Urinary bladder (tissue), 4 donors: ENCODE results near the gene VPS35L. TPM values are rescaled to one million over a fixed set of nuclear protein-coding genes. Genes with fewer than 3 reads are reported as not detected.

ENCODE experiments used
- DNase-seq: peaks from one replicate; pipeline ENCODE4 v3.0.0-alpha.2; 2015; ENCODE audit errors: extremely low spot score
- H3K27ac ChIP-seq: one replicate; pipeline ENCODE4 v1.5.1; 2013; ENCODE audit warnings: low read depth, mild to moderate bottlenecking, moderate library complexity
- H3K36me3 ChIP-seq: one replicate; pipeline ENCODE4 v1.6.1; 2013; ENCODE audit warnings: mild to moderate bottlenecking, moderate library complexity; ENCODE audit not compliant: insufficient read depth
- H3K4me1 ChIP-seq: one replicate; pipeline ENCODE4 v1.6.1; 2013; ENCODE audit warnings: mild to moderate bottlenecking, moderate library complexity; ENCODE audit not compliant: insufficient read depth
- H3K4me3 ChIP-seq: one replicate; pipeline ENCODE4 v1.5.1; 2013; ENCODE audit warnings: low read depth, low read length
- WGBS: extraction: QIAGEN DNeasy Blood & Tissue Kit; methylation state at CpG from one replicate; pipeline ENCODE4 v1.1.7; 2013; 5-methylcytosine and 5-hydroxymethylcytosine counted together
- polyA plus RNA-seq: library from polyadenylated mRNA; stranded (reverse); fragments of 200-250 nt; gene quantifications from one replicate; pipeline ENCODE4 v1.2.3, GENCODE V29; 2013
- total RNA-seq: library from RNA; depleted of rRNA; stranded (reverse); fragments of >200 nt; gene quantifications from one replicate; pipeline ENCODE4 v1.2.3, GENCODE V29; 2014
- donor health status: healthy with polysubstance abuse.
- donor health status: healthy.

VPS35L gene
- total and polyA plus RNA-seq, 2 donors, result 33.8 to 46.3 TPM

- Histone ChIP-seq H3K4me1 (no peaks in the 10 kb centered on the region), H3K4me3 (no peak overlapping the region), H3K36me3 (no peaks in the 10 kb centered on the region), H3K27ac (peak overlapping the region; percentile 72)
- 76% methylated on average over 18 of the region's 18 CpGs for WGBS
- no peak for DNase-seq
Observed at GRCh38 chr16:19704321-19705145, 149.0 kb downstream of the VPS35L start.

DNA sequence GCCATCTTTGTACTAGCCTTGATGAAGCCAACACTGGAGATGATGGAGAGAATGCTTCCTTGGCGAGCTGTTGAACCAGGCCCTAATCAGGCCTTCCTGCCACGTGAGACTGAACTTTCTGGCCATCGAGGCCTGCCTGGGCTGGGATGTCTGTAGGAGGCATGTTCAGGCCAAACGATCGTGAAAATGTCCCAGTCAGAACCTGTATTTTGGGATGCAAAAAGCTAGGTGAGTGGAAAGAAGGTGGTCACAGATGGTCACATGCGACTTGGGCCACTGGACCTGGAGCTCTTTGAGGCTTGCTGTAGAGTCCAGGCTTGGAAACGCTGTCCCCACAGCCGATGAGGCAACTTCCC, 149.6 kb downstream of the VPS35L start:
- DNase-seq, result no peak
- peak overlapping the region; percentile 72 for H3K27ac ChIP-seq
- no peaks in the 10 kb centered on the region for H3K4me1 ChIP-seq
- H3K4me3 ChIP-seq, result no peak overlapping the region
- no peaks in the 10 kb centered on the region for H3K36me3 ChIP-seq
- 94% methylated on average over 8 of the region's 8 CpGs for WGBS

- Histone ChIP-seq H3K27ac (no peak overlapping the region), H3K36me3 (no peaks in the 10 kb centered on the region), H3K4me1 (no peaks in the 10 kb centered on the region), H3K4me3 (no peak overlapping the region)
- no peak for DNase-seq
- 83% methylated on average over 5 of the region's 5 CpGs for WGBS
Observed at GRCh38 chr16:19705843-19706242, 150.3 kb downstream of the VPS35L start.

DNA sequence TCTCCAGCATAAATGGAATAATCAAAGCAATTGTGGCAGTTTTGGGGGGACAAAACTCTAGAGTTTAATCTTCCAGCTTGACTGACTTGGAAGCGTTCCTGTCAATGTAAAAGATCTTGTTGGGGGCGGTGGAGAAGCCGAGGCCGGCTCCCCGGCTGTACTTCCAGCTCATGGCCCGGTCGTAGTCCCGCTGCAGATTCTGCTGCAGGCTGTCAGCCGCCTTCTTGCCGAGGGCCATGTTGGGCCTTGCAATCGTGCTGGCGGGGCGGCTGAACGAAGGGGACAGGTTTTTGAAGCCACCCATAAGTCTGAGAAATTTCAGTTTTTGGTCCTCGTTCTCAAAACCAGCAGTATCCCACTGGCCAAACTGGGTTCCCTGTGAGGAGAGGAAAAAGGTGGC, 151.3 kb downstream of the VPS35L start:
- no peak overlapping the region for H3K27ac ChIP-seq
- 94% methylated on average over 15 of the region's 15 CpGs for WGBS
- no peak overlapping the region for H3K4me3 ChIP-seq
- no peak for DNase-seq
- H3K36me3 ChIP-seq, result no peaks in the 10 kb centered on the region
- no peaks in the 10 kb centered on the region for H3K4me1 ChIP-seq

GRCh38 chr16:19707569-19708295, 152.2 kb downstream of the VPS35L start:
- H3K27ac ChIP-seq, result no peak overlapping the region
- 86% methylated on average over 22 of the region's 22 CpGs for WGBS
- DNase-seq, result no peak

GRCh38 chr16:19708296-19709205, 153.0 kb downstream of the VPS35L start:
- Histone ChIP-seq H3K36me3 (no peaks in the 10 kb centered on the region), H3K4me1 (no peaks in the 10 kb centered on the region), H3K4me3 (no peak overlapping the region), H3K27ac (no peak overlapping the region)
- no peak for DNase-seq
- 79% methylated on average over 18 of the region's 18 CpGs for WGBS

More at GRCh38 chr16:19707569-19708295, 152.2 kb downstream of the VPS35L start:
- Histone ChIP-seq H3K36me3 (no peaks in the 10 kb centered on the region), H3K4me1 (no peaks in the 10 kb centered on the region), H3K4me3 (no peak overlapping the region)

- 92% methylated on average over 22 of the region's 22 CpGs for WGBS
- Histone ChIP-seq H3K4me1 (no peaks in the 10 kb centered on the region), H3K4me3 (no peak overlapping the region), H3K36me3 (no peaks in the 10 kb centered on the region), H3K27ac (no peak overlapping the region)
- DNase-seq, result no peak
Observed at GRCh38 chr16:19709381-19710136, 154.1 kb downstream of the VPS35L start.

DNA sequence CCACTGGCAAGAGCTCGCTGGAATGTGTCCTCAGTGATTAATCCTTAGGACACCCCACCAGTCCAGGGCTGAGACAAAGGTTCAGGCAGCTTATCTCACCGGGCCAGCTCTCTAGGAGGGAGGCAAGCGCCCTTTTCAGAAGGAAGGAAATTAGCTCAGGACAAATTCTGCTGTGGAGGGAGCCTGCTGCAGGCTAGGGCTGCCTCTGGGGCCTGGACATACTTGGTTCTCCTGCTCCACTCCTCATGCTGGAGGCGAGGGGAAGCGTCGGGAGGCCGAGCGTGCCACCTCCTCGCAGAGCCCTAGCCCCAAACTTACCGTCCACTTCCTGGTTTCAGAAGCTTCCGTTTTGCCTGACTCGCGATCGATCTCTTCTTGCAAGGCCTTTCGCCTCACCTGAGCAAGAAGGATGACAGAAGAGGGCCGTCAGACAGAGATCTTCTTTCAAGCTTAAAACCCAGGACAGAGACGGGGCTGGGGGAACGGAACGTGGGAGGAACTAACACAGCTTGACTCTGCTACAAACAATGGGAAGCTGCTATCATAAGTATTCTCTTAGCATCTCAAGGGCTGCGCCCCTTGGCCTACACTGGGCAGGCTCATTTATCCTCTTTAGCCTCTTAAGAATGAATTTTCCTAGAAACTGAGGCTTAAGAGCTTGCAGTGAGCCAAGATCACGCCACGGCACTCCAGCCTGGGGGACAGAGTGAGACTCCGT, 154.8 kb downstream of the VPS35L start:
- WGBS, result 85% methylated on average over 23 of the region's 23 CpGs
- DNase-seq, result no peak
- H3K4me3 ChIP-seq, result no peak overlapping the region
- no peaks in the 10 kb centered on the region for H3K36me3 ChIP-seq
- no peaks in the 10 kb centered on the region for H3K4me1 ChIP-seq
- H3K27ac ChIP-seq, result no peak overlapping the region

DNA sequence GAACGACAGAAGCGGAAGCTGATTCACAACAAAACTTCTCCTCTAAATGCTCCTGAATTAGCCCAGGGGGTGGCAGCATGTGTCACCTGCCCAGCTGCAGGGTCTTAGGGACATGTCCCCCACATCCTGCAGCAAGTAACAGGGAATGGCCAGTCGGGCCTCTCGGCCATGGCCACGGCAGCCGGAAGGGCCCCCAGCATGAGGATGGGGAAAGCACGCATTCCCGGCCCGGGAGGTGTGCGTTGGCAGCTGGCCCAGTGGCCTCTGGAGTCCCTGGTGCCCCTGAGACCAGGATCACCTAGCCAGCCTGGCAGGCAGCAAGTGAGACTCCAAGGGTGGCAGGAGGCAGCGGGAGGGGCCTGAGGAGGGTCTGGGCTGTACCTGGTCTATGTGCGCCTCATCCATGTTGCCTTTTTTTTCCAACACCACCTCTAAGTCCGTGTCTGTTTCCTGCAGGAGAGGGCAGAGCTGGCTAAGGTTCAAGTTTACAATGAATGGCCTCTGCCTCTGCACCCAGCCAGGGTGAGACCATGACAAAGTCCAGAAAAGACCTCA, 155.6 kb downstream of the VPS35L start:
- 75% methylated on average over 13 of the region's 13 CpGs for WGBS
- DNase-seq, result no peak
- H3K4me3 ChIP-seq, result no peak overlapping the region
- no peaks in the 10 kb centered on the region for H3K36me3 ChIP-seq
- H3K4me1 ChIP-seq, result no peaks in the 10 kb centered on the region
- H3K27ac ChIP-seq, result no peak overlapping the region

GRCh38 chr16:19711643-19712042, 156.1 kb downstream of the VPS35L start:
- no peak for DNase-seq
- Histone ChIP-seq H3K4me1 (no peaks in the 10 kb centered on the region), H3K27ac (no peak overlapping the region), H3K36me3 (no peaks in the 10 kb centered on the region), H3K4me3 (no peak overlapping the region)
- WGBS, result 89% methylated on average over 12 of the region's 12 CpGs

DNA sequence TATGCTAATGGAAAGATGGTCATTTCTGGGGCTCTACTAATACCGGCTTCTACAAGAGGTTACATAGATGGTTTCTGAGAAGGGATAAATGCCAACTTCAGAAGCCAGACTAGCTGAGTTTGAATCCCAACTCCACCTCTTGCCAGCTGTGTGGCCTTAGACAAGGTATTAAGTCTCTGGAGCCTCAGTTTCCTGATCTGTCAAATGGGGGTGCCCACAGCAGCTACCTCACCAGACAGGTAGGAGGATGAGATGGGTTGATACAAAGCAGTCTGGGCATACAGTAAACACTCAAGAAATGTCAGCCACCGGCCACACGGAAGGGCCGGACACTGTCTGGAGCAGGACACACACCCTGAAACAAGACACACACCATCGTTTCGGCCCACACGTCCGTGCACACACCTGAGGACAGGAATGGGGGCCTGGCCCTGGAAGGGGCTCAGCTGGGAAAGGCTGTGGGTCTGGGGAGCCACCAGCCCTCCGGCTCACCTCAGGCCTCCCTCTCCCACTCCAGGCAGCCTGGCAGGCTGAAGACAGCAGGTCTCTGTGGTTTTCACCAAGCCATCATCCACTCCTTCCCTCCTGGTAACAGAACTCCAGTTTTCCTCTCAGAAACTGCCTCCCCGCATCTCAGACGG, 157.0 kb downstream of the VPS35L start:
- H3K27ac ChIP-seq, result no peak overlapping the region
- no peak for DNase-seq
- H3K4me1 ChIP-seq, result no peaks in the 10 kb centered on the region
- H3K4me3 ChIP-seq, result no peak overlapping the region
- 91% methylated on average over 11 of the region's 11 CpGs for WGBS
- H3K36me3 ChIP-seq, result no peaks in the 10 kb centered on the region

DNA sequence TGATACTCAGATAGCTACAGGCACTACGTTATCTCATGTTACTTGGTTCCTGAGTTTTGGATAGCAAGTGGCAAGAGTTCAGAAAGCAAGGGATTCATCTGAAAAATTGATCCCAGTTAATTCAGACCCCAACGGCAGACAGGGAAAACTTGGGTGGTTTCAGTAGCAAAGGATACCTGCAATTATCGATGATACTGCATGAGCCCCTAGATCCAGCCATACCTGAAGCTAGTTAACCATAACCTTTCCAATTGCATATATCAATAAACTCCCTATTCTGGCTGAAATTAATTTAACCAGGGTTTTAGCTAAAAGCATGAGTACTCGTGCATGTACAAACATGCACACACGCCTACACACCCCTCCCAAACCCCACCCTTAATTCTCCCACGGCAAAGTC, 158.2 kb downstream of the VPS35L start:
- 93% methylated on average over 6 of the region's 6 CpGs for WGBS
- no peaks in the 10 kb centered on the region for H3K36me3 ChIP-seq

More for the DNA sequence above, 158.2 kb downstream of the VPS35L start:
- Histone ChIP-seq H3K27ac (no peak overlapping the region), H3K4me3 (no peak overlapping the region), H3K4me1 (no peaks in the 10 kb centered on the region)
- DNase-seq, result no peak
